Measurements from ENCODE around the gene SMIM27.

The SMIM27 gene

DNA sequence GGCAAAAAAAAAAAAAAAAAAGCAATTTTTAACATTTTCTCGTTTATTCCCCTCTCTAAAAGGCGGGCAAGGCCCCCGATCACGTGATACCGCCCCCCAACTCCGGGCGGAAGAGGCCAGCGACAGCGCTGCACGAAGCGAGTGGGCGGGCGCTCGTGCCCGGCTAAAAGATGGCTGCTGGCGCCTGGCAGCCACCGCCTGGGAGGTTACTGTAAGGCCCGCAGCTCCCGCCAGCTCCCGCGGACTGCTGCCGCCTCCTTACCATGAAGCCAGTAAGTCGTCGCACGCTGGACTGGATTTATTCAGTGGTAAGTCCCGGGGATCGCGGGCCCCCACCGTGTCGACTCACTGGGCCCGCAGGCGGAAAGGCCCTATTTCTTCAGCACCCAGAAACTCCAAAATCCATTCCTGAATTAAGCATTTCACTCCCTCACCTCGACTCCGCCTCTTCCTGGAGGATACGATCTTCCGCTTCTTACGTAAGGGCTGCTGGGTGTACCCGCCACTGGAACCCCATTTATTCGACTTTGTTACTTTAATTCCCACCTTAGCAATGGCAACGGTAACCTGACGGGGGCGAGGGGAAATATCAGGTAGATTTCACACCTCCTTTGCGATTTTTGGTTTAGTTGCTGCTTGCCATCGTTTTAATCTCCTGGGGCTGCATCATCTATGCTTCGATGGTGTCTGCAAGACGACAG is at the start of gene SMIM27, which contains the start of gene TOPORS:
SMIM27 (plus strand) TSS at position 156 of the 701 bp plus-strand sequence; CDS start at position 264, 108 bp downstream.
TOPORS (minus strand) TSS at position 415 of the 701 bp plus-strand sequence; CDS start at position 265, 150 bp downstream.
- peak; percentile 90 for DNase-seq (ENCODE audit: extremely low spot score)
- POLR2A ChIA-PET = no interaction called here
- TF ChIP-seq, protein P1, sequence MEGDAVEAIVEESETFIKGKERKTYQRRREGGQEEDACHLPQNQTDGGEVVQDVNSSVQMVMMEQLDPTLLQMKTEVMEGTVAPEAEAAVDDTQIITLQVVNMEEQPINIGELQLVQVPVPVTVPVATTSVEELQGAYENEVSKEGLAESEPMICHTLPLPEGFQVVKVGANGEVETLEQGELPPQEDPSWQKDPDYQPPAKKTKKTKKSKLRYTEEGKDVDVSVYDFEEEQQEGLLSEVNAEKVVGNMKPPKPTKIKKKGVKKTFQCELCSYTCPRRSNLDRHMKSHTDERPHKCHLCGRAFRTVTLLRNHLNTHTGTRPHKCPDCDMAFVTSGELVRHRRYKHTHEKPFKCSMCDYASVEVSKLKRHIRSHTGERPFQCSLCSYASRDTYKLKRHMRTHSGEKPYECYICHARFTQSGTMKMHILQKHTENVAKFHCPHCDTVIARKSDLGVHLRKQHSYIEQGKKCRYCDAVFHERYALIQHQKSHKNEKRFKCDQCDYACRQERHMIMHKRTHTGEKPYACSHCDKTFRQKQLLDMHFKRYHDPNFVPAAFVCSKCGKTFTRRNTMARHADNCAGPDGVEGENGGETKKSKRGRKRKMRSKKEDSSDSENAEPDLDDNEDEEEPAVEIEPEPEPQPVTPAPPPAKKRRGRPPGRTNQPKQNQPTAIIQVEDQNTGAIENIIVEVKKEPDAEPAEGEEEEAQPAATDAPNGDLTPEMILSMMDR (IDR thresholded peaks at IDR 0.05; ENCODE audit: control extremely low read depth, extremely low read depth, low read depth, missing control alignments) = no peak
- CTCF ChIA-PET = interaction anchor here (0.8 to 7.4 kb wide), 5 partner anchors 20 to 173 kb away, joined by 3 to 45 read pairs (median 14); partner anchors contain the start of genes NDUFB6 and RIGI

- TF ChIP-seq, protein P1 (IDR thresholded peaks at IDR 0.05; ENCODE audit: control extremely low read depth, extremely low read depth, low read depth, missing control alignments) = no peak
- no peak for DNase-seq (ENCODE audit: extremely low spot score)
- ChIA-PET CTCF (interaction anchor here (1.3 kb wide), 1 partner anchor 49 kb away, joined by 3 read pairs; no protein-coding TSS in a partner anchor), POLR2A (no interaction called here)
Observed at GRCh38 chr9:32502464-32502863, 49.7 kb upstream of the SMIM27 start.

DNA sequence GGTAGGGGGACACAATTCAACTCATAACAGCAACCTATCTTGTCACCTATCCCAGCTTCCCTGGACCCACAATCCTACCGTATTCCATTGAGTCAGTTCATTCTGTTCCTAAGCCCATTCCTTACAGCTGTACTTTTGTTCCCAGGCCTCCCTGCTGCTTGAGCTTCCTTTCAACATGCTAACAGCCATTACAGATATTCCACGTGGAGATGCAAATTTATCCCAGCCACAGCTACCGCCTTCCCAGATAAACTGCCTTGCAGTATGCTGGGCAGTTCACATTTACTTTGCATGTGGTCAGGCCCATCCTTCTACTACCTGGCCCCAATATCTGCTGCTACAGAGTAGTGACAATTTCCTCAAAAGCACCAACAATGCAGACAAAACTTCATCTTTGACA is 49.1 kb upstream of the SMIM27 start:
- CTCF ChIA-PET = interaction anchor here (1.3 kb wide), 2 partner anchors 50 to 124 kb away, joined by 3 to 5 read pairs; no protein-coding TSS in a partner anchor
- TF ChIP-seq, protein P1 (IDR thresholded peaks at IDR 0.05; ENCODE audit: control extremely low read depth, extremely low read depth, low read depth, missing control alignments) = no peak
- DNase-seq (ENCODE audit: extremely low spot score) = no peak
- POLR2A ChIA-PET = no interaction called here

DNA sequence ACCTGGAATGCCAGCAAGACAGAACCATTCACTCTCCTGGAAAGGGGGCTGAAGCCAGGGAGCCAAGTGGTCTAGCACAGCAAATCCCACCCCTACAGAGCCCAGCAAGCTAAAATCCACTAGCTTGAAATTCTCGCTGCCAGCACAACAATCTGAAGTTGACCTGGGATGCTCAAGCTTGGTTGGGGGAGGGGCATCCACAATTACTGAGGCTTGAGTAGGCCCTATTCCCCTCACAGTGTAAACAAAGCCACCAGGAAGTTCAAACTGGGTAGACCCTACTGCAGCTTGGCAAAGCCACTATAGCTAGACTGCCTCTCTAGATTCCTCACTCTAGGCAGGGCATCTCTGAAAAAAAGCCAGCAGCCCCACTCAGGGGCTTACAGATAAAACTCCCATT is 43.4 kb upstream of the SMIM27 start:
- ChIA-PET POLR2A (no interaction called here), CTCF (interaction anchor here (0.6 to 2.9 kb wide), 4 partner anchors 9 to 130 kb away, joined by 3 to 8 read pairs (median 5); no protein-coding TSS in a partner anchor)
- no peak for DNase-seq (ENCODE audit: extremely low spot score)
- TF ChIP-seq, protein P1 (IDR thresholded peaks at IDR 0.05; ENCODE audit: control extremely low read depth, extremely low read depth, low read depth, missing control alignments) = no peak

- no peak for DNase-seq (ENCODE audit: extremely low spot score)
- ChIA-PET POLR2A (no interaction called here), CTCF (interaction anchor here (1.5 kb wide), 1 partner anchor 8 kb away, joined by 3 read pairs; no protein-coding TSS in a partner anchor)
- TF ChIP-seq, protein P1 (IDR thresholded peaks at IDR 0.05; ENCODE audit: control extremely low read depth, extremely low read depth, low read depth, missing control alignments) = no peak
Observed at GRCh38 chr9:32516241-32516640, 35.9 kb upstream of the SMIM27 start.

- DNase-seq (ENCODE audit: extremely low spot score) = no peak
- POLR2A ChIA-PET = no interaction called here
- CTCF ChIA-PET = interaction anchor here (1.7 kb wide), 1 partner anchor 8 kb away, joined by 6 read pairs; the partner anchor contains the start of gene RIGI
- TF ChIP-seq, protein P1 (IDR thresholded peaks at IDR 0.05; ENCODE audit: control extremely low read depth, extremely low read depth, low read depth, missing control alignments) = no peak
Observed at GRCh38 chr9:32518276-32518675, 33.9 kb upstream of the SMIM27 start.

All from GM10248 (cell line).